Heart right ventricle (tissue), 16 donors: ENCODE measurements around the gene C10orf62. TPM values are rescaled to one million over a fixed set of nuclear protein-coding genes. Genes with fewer than 3 reads are reported as not detected.

Experiments used
- ATAC-seq, 8 donors: fragments of 200-7000 bp; cut with Tn5 transposase; one replicate each; pipeline ENCODE4 v1.9.1; 2020; ENCODE audit warnings: mild to moderate bottlenecking in 8 of 8, moderate library complexity in 8 of 8, moderate number of reproducible peaks in 1 of 8
- DNase-seq, 2 donors: peaks; one replicate each; pipeline ENCODE4 v3.0.0-alpha.2; 2020
- H3K27ac ChIP-seq, 10 donors: fragments of 200-600 bp; sonication (generic) in 2 of 10; one replicate each; pipeline versions ENCODE4 v1.5.0 to v1.8.0; 2020 to 2022; ENCODE audit warnings: mild to moderate bottlenecking in 3 of 10
- H3K27me3 ChIP-seq, 7 donors: fragments of 200-600 bp; one replicate each; pipeline ENCODE4 v1.8.0; 2021 to 2022; ENCODE audit warnings: mild to moderate bottlenecking in 2 of 7
- H3K36me3 ChIP-seq, 9 donors: fragments of 200-600 bp; sonication (generic) in 1 of 9; one replicate each; pipeline versions ENCODE4 v1.5.0 to v1.8.0; 2020 to 2022; ENCODE audit warnings: mild to moderate bottlenecking in 2 of 9
- H3K4me1 ChIP-seq, 9 donors: fragments of 200-600 bp; sonication (generic) in 1 of 9; one replicate each; pipeline versions ENCODE4 v1.5.0 to v1.8.0; 2020 to 2022; ENCODE audit warnings: mild to moderate bottlenecking in 4 of 9
- H3K4me3 ChIP-seq, 10 donors: fragments of 200-600 bp; sonication (generic) in 2 of 10; one replicate each; pipeline versions ENCODE4 v1.5.0 to v1.8.0; 2020 to 2022; ENCODE audit warnings: mild to moderate bottlenecking in 7 of 10, moderate library complexity in 2 of 10
- H3K9me3 ChIP-seq, 11 donors: fragments of 200-600 bp in 10 of 11; sonication (generic) in 2 of 11; one replicate each; pipeline versions ENCODE4 v1.5.0 to v1.8.0; 2013 to 2022; ENCODE audit warnings: mild to moderate bottlenecking in 2 of 11, control low read depth in 1 of 11, moderate library complexity in 1 of 11
- WGBS, 2 donors: extraction: QIAGEN DNeasy Blood & Tissue Kit; methylation state at CpG; one replicate each; pipeline ENCODE4 v1.1.7; 2013; ENCODE audit warnings: inconsistent platforms in 1 of 2; 5-methylcytosine and 5-hydroxymethylcytosine counted together
- intact Hi-C, 10 donors: fragments of 100-400 bp; cut with DNase I; formaldehyde crosslinking; loops; one replicate each; pipeline versions ENCODE4 v1.11.1 to v1.14.2; 2022
- polyA plus RNA-seq, 2 donors: library from polyadenylated mRNA; stranded (reverse); fragments of 200-250 nt; gene quantifications; one replicate each; pipeline ENCODE4 v1.2.3, GENCODE V29; 2013
- total RNA-seq, 10 donors: library from RNA; stranded (reverse); fragmentation: NEBNext Ultra II Directional in 3 of 10; extraction: Animal tissue kit (Norgen Biotek cat#: 25700) in 3 of 10; gene quantifications; one replicate each; pipeline versions ENCODE4 v1.2.1 to v1.2.4, GENCODE V29; 2021 to 2023
- TF ChIP-seq, protein P1 (sequence below), 9 donors: fragments of 200-600 bp; sonication (generic) in 2 of 9; IDR thresholded peaks; one replicate each; pipeline versions ENCODE4 v1.5.0 to v1.8.0; 2021 to 2022; ENCODE audit warnings: antibody characterized with exemption in 9 of 9, mild to moderate bottlenecking in 5 of 9, moderate library complexity in 1 of 9
- donor health status: Arrhythmogenic right ventricular cardiomyopathy.
- donor health status: ischemic (EF 13 %, LVEDD 7.1; RV severe dilation, severe dysfunction).
- donor health status: healthy with polysubstance abuse.
- donor health status: DM: no; HTN: yes; CAD: no.
- donor health status: DM: no; HTN: no; CAD: no.
- donor health status: ischemic (EF 25% LVEDD 6.9; RV normal size, moderate dysfunction).
- donor health status: ischemic (EF 25% LVEDD 5.7; RV mildly dilated, moderate dysfunction).
- donor health status: healthy.
- donor health status: DM: yes; HTN: yes; CAD: no.
- donor health status: Ischemic cardiomyopathy.
- donor health status: ischemic (EF 35%, LVEDD 5.7; RV mildly dilated, moderate dysfunction).
- donor health status: nonischemic (EF 11% LVEDD 7.7; RV severe dilation, severe dysfunction).
- donor health status: DM: yes; HTN: yes; CAD: no.
- donor health status: PGD.
- donor health status: ischemic (EF 29% LVEDD 5.4; RV normal size, mild dysfunction).
- donor health status: nonischemic (EF 23%, LVEDD 6.1; RV moderate dilation, normal function).

Gene C10orf62
- total and polyA plus RNA-seq, 12 donors, result 0.20 to 2.4 (median 1.1) TPM; not detected in 2

- TF ChIP-seq, protein P1, sequence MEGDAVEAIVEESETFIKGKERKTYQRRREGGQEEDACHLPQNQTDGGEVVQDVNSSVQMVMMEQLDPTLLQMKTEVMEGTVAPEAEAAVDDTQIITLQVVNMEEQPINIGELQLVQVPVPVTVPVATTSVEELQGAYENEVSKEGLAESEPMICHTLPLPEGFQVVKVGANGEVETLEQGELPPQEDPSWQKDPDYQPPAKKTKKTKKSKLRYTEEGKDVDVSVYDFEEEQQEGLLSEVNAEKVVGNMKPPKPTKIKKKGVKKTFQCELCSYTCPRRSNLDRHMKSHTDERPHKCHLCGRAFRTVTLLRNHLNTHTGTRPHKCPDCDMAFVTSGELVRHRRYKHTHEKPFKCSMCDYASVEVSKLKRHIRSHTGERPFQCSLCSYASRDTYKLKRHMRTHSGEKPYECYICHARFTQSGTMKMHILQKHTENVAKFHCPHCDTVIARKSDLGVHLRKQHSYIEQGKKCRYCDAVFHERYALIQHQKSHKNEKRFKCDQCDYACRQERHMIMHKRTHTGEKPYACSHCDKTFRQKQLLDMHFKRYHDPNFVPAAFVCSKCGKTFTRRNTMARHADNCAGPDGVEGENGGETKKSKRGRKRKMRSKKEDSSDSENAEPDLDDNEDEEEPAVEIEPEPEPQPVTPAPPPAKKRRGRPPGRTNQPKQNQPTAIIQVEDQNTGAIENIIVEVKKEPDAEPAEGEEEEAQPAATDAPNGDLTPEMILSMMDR (IDR thresholded peaks at IDR 0.05), result no peak
- Histone ChIP-seq H3K9me3 (no peaks in the 10 kb centered on the region), H3K4me1 (peaks cover 5 to 47% (median 23%) of the 10 kb centered on the region in 9 donors), H3K36me3 (no peaks in the 10 kb centered on the region), H3K27me3 (no peaks in the 10 kb centered on the region), H3K27ac (peak overlapping the region; percentile 85 to 99 (median 91)), H3K4me3 (no peak overlapping the region)
- ATAC-seq (peak; percentile 73 to 96 (median 94)), DNase-seq (peak in 1 of 2 donors; percentile 79)
- 32 to 34% methylated on average over 10 of the region's 10 CpGs for WGBS, 2 donors
- intact Hi-C loops, result no loop called here
Measured at GRCh38 chr10:97596101-97597082, 6.9 kb downstream of the C10orf62 start.

GRCh38 chr10:97597778-97598177 lies 8.3 kb downstream of the C10orf62 start:
- WGBS, 2 donors, result 95 to 98% methylated on average over 2 of the region's 2 CpGs
- Histone ChIP-seq H3K27me3 (no peaks in the 10 kb centered on the region), H3K27ac (peak overlapping the region; percentile 62 to 99 (median 90)), H3K4me3 (no peak overlapping the region), H3K9me3 (no peaks in the 10 kb centered on the region), H3K36me3 (no peaks in the 10 kb centered on the region), H3K4me1 (peaks cover 5 to 57% (median 26%) of the 10 kb centered on the region in 9 donors)
- TF ChIP-seq, protein P1 (IDR thresholded peaks at IDR 0.05), result no peak
- DNase-seq, result no peak
- no peak for ATAC-seq
- intact Hi-C loops, result no loop called here

GRCh38 chr10:97598407-97599271 lies 9.1 kb downstream of the C10orf62 start:
- ATAC-seq, result no peak
- intact Hi-C loops, result no loop called here
- DNase-seq, result no peak
- Histone ChIP-seq H3K4me3 (no peak overlapping the region), H3K9me3 (no peaks in the 10 kb centered on the region), H3K36me3 (no peaks in the 10 kb centered on the region), H3K27ac (peak overlapping the region in 5 of 10 donors; percentile 15 to 99 (median 96)), H3K27me3 (no peaks in the 10 kb centered on the region), H3K4me1 (peaks cover 5 to 54% (median 24%) of the 10 kb centered on the region in 9 donors)
- 93 to 94% methylated on average over 19 of the region's 19 CpGs for WGBS, 2 donors
- TF ChIP-seq, protein P1 (IDR thresholded peaks at IDR 0.05), result no peak

- intact Hi-C loops, result no loop called here
- no peaks in the 10 kb centered on the region for H3K9me3 ChIP-seq
- H3K36me3 ChIP-seq, result no peaks in the 10 kb centered on the region
- peaks cover 5 to 51% (median 23%) of the 10 kb centered on the region in 9 donors for H3K4me1 ChIP-seq
- no peak for DNase-seq
- H3K4me3 ChIP-seq, result no peak overlapping the region
- WGBS, 2 donors, result 86 to 89% methylated on average over 6 of the region's 6 CpGs
- TF ChIP-seq, protein P1 (IDR thresholded peaks at IDR 0.05), result no peak
- H3K27me3 ChIP-seq, result no peaks in the 10 kb centered on the region
- peak overlapping the region in 5 of 10 donors; percentile 15 to 99 (median 93) for H3K27ac ChIP-seq
- ATAC-seq, result no peak
Measured at GRCh38 chr10:97599272-97599619, 9.7 kb downstream of the C10orf62 start.
